HFF-Myc (cell line): Measurements from ENCODE around the gene KIF20A.

Source experiments
- DNase-seq: peaks from one replicate; pipeline ENCODE4 v3.0.0-alpha.2; 2011; ENCODE audit warnings: low read depth; ENCODE audit errors: extremely low read depth
- H3K4me3 ChIP-seq: replicated peaks from 2 replicates; pipeline ENCODE4 v1.5.1; 2011; ENCODE audit warnings: low read depth, mild to moderate bottlenecking, control low read depth, low read length
- CTCF ChIP-seq: IDR thresholded peaks from 2 replicates; pipeline ENCODE4 v1.5.1; 2012; ENCODE audit warnings: mild to moderate bottlenecking, low read depth, low read length, control low read depth; ENCODE audit errors: missing control alignments

The KIF20A gene

GRCh38 chr5:138163721-138164120, 15.2 kb upstream of the KIF20A start:
- no peak for DNase-seq
- TF ChIP-seq CTCF: no peak
- H3K4me3 ChIP-seq: no peak overlapping the region

GRCh38 chr5:138169124-138169523, 9.8 kb upstream of the KIF20A start:
- H3K4me3 ChIP-seq: no peak overlapping the region
- TF ChIP-seq CTCF: no peak
- no peak for DNase-seq

- H3K4me3 ChIP-seq: no peak overlapping the region
- no peak for DNase-seq
- TF ChIP-seq CTCF: no peak
Observed at GRCh38 chr5:138170299-138170698, 8.6 kb upstream of the KIF20A start.

GRCh38 chr5:138177941-138178515, 884 bp upstream of the KIF20A start:
- no peak for DNase-seq
- no peak for TF ChIP-seq CTCF
- peak overlapping the region; percentile 74 for H3K4me3 ChIP-seq

- DNase-seq: no peak
- TF ChIP-seq CTCF: no peak
- H3K4me3 ChIP-seq: peak overlapping the region; percentile 74
Observed at GRCh38 chr5:138179277-138179857, 455 bp downstream of the KIF20A start.

GRCh38 chr5:138180183-138180782, 1.4 kb downstream of the KIF20A start:
- DNase-seq: peak; percentile 54
- TF ChIP-seq CTCF: peak; percentile 40
- peak overlapping the region; percentile 74 for H3K4me3 ChIP-seq
